ENCODE measurements around the gene JAK1. TPM values are rescaled to one million over a fixed set of nuclear protein-coding genes. Genes with fewer than 3 reads are reported as not detected.
"Not testable (repeated sequence)": the region's sequence is repeated elsewhere in the genome, so short reads cannot be mapped to it uniquely, and the experiment has no call there.

Gene JAK1
- total RNA-seq, 2 donors from 2014 or later = 73.2 to 101 TPM

DNA sequence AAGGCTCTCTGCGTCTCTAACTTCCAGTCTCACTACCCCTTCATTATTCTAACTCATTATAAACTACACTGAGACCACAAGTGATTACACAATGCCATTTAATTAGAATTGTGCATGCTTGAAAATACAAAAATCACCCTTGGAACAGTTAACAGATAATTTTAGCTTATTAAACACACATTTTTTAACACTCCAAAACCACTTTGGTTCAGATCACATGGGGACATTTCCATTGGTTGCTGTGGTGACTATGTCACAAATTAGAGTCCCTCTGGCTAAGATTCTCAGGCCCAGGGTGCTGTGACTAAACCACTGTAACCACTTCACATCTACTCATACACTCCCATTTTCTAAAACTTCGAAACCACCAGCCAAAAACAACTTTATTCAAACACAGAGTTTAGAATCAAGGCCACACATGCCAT lies 43.0 kb downstream of the JAK1 start:
- no peak for DNase-seq

DNA sequence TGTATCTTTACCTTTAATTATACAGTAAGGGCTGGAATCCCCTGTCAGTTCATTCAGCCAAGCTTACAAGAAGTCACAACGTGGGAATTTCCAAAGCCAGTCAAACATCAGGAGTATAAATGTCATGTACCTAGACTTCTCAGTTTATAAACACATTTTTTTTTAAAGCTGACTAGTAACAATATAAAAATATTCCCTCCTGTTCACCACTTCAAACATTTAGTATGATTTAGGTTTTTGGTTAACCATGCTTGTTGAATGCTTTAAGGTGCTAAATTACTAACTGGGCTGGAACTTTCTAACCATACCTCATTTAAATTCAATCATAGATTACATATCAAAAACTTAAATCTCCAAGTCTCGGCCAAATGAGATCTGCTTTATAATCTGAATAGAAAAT lies 44.0 kb downstream of the JAK1 start:
- no peak overlapping the region for H3K4me3 ChIP-seq
- TF ChIP-seq, protein P1, sequence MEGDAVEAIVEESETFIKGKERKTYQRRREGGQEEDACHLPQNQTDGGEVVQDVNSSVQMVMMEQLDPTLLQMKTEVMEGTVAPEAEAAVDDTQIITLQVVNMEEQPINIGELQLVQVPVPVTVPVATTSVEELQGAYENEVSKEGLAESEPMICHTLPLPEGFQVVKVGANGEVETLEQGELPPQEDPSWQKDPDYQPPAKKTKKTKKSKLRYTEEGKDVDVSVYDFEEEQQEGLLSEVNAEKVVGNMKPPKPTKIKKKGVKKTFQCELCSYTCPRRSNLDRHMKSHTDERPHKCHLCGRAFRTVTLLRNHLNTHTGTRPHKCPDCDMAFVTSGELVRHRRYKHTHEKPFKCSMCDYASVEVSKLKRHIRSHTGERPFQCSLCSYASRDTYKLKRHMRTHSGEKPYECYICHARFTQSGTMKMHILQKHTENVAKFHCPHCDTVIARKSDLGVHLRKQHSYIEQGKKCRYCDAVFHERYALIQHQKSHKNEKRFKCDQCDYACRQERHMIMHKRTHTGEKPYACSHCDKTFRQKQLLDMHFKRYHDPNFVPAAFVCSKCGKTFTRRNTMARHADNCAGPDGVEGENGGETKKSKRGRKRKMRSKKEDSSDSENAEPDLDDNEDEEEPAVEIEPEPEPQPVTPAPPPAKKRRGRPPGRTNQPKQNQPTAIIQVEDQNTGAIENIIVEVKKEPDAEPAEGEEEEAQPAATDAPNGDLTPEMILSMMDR (IDR thresholded peaks at IDR 0.05) = no peak
- no peaks in the 10 kb centered on the region for H3K36me3 ChIP-seq
- peaks cover 6% of the 10 kb centered on the region for H3K4me1 ChIP-seq
- no peaks in the 10 kb centered on the region for H3K9me3 ChIP-seq
- no peak overlapping the region for H3K27ac ChIP-seq
- DNase-seq = no peak
- intact Hi-C loops (cut with DNase I) = no loop called here
- H3K9ac ChIP-seq (ENCODE audit: low read depth in 2 of 2, low read length in 2 of 2) = no peak overlapping the region
- no peaks in the 10 kb centered on the region for H3K27me3 ChIP-seq

More for the DNA sequence above, 43.0 kb downstream of the JAK1 start:
- TF ChIP-seq, protein P1 (IDR thresholded peaks at IDR 0.05) = no peak
- no peak overlapping the region for H3K9ac ChIP-seq (ENCODE audit: low read depth in 2 of 2, low read length in 2 of 2)
- intact Hi-C loops (cut with DNase I) = no loop called here
- no peaks in the 10 kb centered on the region for H3K36me3 ChIP-seq
- H3K4me1 ChIP-seq = peaks cover 6% of the 10 kb centered on the region
- no peak overlapping the region for H3K27ac ChIP-seq
- H3K4me3 ChIP-seq = no peak overlapping the region
- H3K27me3 ChIP-seq = no peaks in the 10 kb centered on the region
- no peaks in the 10 kb centered on the region for H3K9me3 ChIP-seq

DNA sequence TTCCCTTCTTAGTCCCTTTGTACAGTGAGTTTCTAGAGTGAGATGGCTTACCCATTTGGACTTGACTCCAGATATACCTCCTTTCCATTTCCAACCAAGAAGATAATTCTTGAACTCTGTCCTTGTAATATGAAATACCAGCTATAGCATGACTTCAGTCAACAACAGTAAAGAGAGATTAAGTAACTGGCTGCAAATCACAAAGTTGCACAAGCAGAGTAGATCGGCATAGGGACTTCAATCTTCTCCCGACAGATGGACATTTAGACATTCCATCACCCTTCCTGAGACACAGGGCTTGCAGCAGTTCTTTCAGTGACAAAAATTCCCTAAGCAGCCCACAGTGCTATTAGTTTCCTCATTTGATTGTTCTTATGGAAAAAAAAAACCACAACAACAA lies 44.6 kb downstream of the JAK1 start:
- DNase-seq = no peak
- H3K4me3 ChIP-seq = no peak overlapping the region
- intact Hi-C loops (cut with DNase I) = no loop called here
- H3K9ac ChIP-seq (ENCODE audit: low read depth in 2 of 2, low read length in 2 of 2) = no peak overlapping the region
- H3K9me3 ChIP-seq = no peaks in the 10 kb centered on the region
- TF ChIP-seq, protein P1 (IDR thresholded peaks at IDR 0.05) = no peak
- no peaks in the 10 kb centered on the region for H3K27me3 ChIP-seq
- no peak overlapping the region for H3K27ac ChIP-seq
- peaks cover 9% of the 10 kb centered on the region for H3K4me1 ChIP-seq
- H3K36me3 ChIP-seq = no peaks in the 10 kb centered on the region

DNA sequence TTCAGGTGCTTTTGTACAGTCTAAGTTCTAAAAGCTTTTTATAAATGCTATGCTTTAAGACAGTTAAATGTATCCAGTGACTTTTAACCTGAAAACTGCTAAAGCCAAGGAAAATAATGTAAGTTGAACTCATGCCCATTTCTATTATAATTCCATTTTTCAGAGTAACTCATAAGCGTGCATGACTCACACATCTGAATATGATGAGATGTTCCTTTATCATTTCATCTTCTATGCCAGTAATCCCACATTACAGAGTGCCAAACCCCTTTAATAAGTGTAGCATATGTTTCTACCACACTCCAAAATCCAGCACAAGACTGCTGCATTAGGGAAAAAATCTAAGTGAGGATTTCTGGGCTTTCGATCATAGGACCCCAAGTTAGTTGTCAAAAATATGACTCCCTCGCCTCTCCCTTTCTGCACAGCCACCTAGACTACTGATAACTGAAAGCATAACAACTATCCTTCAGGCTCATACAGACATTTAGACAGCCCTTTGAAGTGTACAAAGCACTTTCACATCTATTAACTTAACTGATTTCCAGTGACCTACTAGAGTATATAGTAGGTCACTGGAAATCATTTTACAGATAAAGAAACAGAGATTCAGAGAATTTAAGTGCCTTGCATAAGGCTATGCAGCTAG lies 45.3 kb downstream of the JAK1 start:
- Histone ChIP-seq H3K27me3 (no peaks in the 10 kb centered on the region), H3K9me3 (no peaks in the 10 kb centered on the region), H3K9ac (ENCODE audit: low read depth in 2 of 2, low read length in 2 of 2) (no peak overlapping the region), H3K36me3 (no peaks in the 10 kb centered on the region), H3K27ac (no peak overlapping the region), H3K4me1 (peaks cover 13% of the 10 kb centered on the region), H3K4me3 (no peak overlapping the region)
- intact Hi-C loops (cut with DNase I) = no loop called here
- DNase-seq = no peak
- TF ChIP-seq, protein P1 (IDR thresholded peaks at IDR 0.05) = no peak

GRCh38 chr1:64919120-64919519 lies 47.2 kb downstream of the JAK1 start:
- not testable (repeated sequence) for H3K9me3 ChIP-seq; H3K27ac ChIP-seq; H3K36me3 ChIP-seq; DNase-seq; H3K4me3 ChIP-seq; H3K9ac ChIP-seq (ENCODE audit: low read depth in 2 of 2, low read length in 2 of 2); H3K4me1 ChIP-seq; H3K27me3 ChIP-seq
- intact Hi-C loops (cut with DNase I) = loop anchor here (10.0 kb wide), 1 partner anchor 46 kb away; the partner anchor contains the start of gene JAK1

GRCh38 chr1:64917907-64918306 lies 48.4 kb downstream of the JAK1 start:
- Histone ChIP-seq H3K9ac (ENCODE audit: low read depth in 2 of 2, low read length in 2 of 2) (no peak overlapping the region), H3K9me3 (no peaks in the 10 kb centered on the region), H3K27me3 (no peaks in the 10 kb centered on the region), H3K27ac (no peak overlapping the region), H3K4me3 (no peak overlapping the region), H3K36me3 (no peaks in the 10 kb centered on the region), H3K4me1 (peaks cover 8% of the 10 kb centered on the region)
- TF ChIP-seq, protein P1 (IDR thresholded peaks at IDR 0.05) = no peak
- DNase-seq = no peak
- intact Hi-C loops (cut with DNase I) = loop anchor here (10.0 kb wide), 1 partner anchor 47 kb away; the partner anchor contains the start of gene JAK1

All from colonic mucosa (tissue), 4 donors.